Sigmoid colon (tissue), 7 donors: ENCODE data around the gene AJM1. TPM values are rescaled to one million over a fixed set of nuclear protein-coding genes. Genes with fewer than 3 reads are reported as not detected.

Source experiments
- DNase-seq: peaks from one replicate; pipeline ENCODE4 v3.0.0-alpha.2; 2019
- H3K27ac ChIP-seq, 4 donors: fragments of 200-600 bp; sonication (generic); one replicate each; pipeline ENCODE4 v1.5.1; 2016 to 2019; ENCODE audit warnings: mild to moderate bottlenecking in 1 of 4
- H3K27me3 ChIP-seq, 3 donors: fragments of 200-600 bp; sonication (generic); one replicate each; pipeline ENCODE4 v1.5.1; 2019; ENCODE audit warnings: mild to moderate bottlenecking in 1 of 3
- H3K36me3 ChIP-seq, 4 donors: fragments of 200-600 bp; sonication (generic); one replicate each; pipeline ENCODE4 v1.5.1; 2016 to 2019
- H3K4me1 ChIP-seq, 4 donors: fragments of 200-600 bp; sonication (generic); one replicate each; pipeline ENCODE4 v1.5.1; 2017 to 2019
- H3K4me3 ChIP-seq, 4 donors: fragments of 200-600 bp; sonication (generic); one replicate each; pipeline ENCODE4 v1.5.1; 2017 to 2019; ENCODE audit warnings: mild to moderate bottlenecking in 2 of 4, moderate library complexity in 1 of 4
- H3K9me3 ChIP-seq, 4 donors: fragments of 200-600 bp in 3 of 4; sonication (generic) in 3 of 4; one replicate each; pipeline versions ENCODE4 v1.5.1 to v1.6.1; 2013 to 2019
- CTCF ChIP-seq, 4 experiments: fragments of 450-650 bp in 3 of 4; fragments of 200-600 bp in 1 of 4; IDR thresholded peaks; one replicate each; pipeline ENCODE4 v1.5.1; 2016 to 2019; ENCODE audit warnings: antibody characterized with exemption in 4 of 4, mild to moderate bottlenecking in 3 of 4, moderate library complexity in 2 of 4
- EP300 ChIP-seq, 4 donors: sonication (generic); formaldehyde crosslinking; IDR thresholded peaks; one replicate each; pipeline ENCODE4 v1.6.1; 2017; ENCODE audit warnings: antibody characterized with exemption in 4 of 4
- POLR2A ChIP-seq, 2 donors: fragments of 450-650 bp; IDR thresholded peaks; one replicate each; pipeline ENCODE4 v1.6.1; 2016; ENCODE audit warnings: antibody characterized with exemption in 2 of 2, mild to moderate bottlenecking in 2 of 2, moderate library complexity in 2 of 2
- POLR2AphosphoS5 ChIP-seq, 4 donors: sonication (generic); formaldehyde crosslinking; IDR thresholded peaks; one replicate each; pipeline ENCODE4 v1.6.1; 2017; ENCODE audit warnings: antibody characterized with exemption in 4 of 4
- WGBS, 2 donors: extraction: QIAGEN DNeasy Blood & Tissue Kit; methylation state at CpG; one replicate each; pipeline ENCODE4 v1.1.7; 2013; 5-methylcytosine and 5-hydroxymethylcytosine counted together
- intact Hi-C: fragments of 100-400 bp; cut with DNase I; formaldehyde crosslinking; loops from one replicate; pipeline ENCODE4 v1.15.1; 2023
- polyA plus RNA-seq, 3 donors: library from polyadenylated mRNA; stranded (reverse); fragments of 200-250 nt; gene quantifications; one replicate each; pipeline ENCODE4 v1.2.3, GENCODE V29; 2013
- total RNA-seq, 4 donors: library from RNA; depleted of rRNA; stranded (reverse); fragments of >200 nt; gene quantifications; one replicate each; pipeline ENCODE4 v1.1.0, GENCODE V29; 2016
- donor health status: healthy with polysubstance abuse.
- donor health status: Bipolar disorder and iron deficiency.
- donor health status: healthy.

AJM1 gene
- total and polyA plus RNA-seq, 7 donors, result 0.46 to 8.6 (median 4.3) TPM

GRCh38 chr9:136820971-136821825 is 21.1 kb upstream of the AJM1 start:
- Histone ChIP-seq H3K4me1 (peaks cover 0 to 19% (median 17%) of the 10 kb centered on the region in 4 donors), H3K4me3 (peak overlapping the region in 3 of 4 donors; percentile 46 to 48 (median 46)), H3K9me3 (no peaks in the 10 kb centered on the region), H3K27me3 (no peaks in the 10 kb centered on the region), H3K36me3 (peaks cover 0 to 35% (median 18%) of the 10 kb centered on the region in 4 donors), H3K27ac (peak overlapping the region in 2 of 4 donors; percentile 23 to 34)
- intact Hi-C loops, result no loop called here
- WGBS, 2 donors, result 54 to 85% methylated on average over 83 of the region's 83 CpGs
- no peak for DNase-seq
- TF ChIP-seq CTCF (IDR thresholded peaks at IDR 0.05) (no peak), POLR2A (IDR thresholded peaks at IDR 0.05) (no peak), POLR2AphosphoS5 (IDR thresholded peaks at IDR 0.05) (no peak), EP300 (IDR thresholded peaks at IDR 0.05) (no peak)

DNA sequence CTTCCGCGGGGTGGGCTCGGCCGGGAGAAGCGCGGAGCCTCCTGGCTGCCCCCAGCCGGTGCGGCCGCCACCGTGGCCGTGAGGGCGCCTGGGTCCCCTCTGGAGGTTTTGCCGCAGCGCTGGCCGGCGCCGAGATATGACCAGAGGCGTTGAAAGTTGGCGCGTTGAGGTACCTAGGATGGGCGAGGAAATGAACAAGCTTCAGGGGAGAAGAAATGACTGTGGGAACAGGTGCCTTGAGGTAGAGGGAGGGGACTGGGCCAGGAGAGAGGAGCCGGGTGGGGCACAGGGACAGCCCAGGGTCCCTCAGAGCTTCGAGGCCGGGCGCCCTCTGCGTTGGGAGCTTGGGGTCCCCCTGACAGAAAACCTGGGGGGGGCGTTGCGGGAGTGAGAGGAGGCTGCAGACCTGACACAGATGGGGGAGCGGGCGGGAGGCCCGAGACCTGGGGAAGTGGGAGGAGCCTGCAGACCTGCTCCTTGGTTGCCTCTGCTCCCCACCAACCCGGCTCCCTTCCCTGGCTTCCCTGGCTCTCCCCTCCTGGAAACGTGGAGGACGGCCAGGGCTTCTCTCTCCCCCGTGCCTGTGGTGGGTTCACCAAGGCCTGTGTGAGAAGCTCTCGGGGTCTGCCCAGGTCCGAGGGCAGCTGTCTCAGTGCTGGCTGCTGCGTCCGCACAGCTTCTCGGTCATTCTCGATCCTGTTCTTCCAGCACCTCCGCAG is 20.3 kb upstream of the AJM1 start:
- 87 to 92% methylated on average over 42 of the region's 42 CpGs for WGBS, 2 donors
- H3K27me3 ChIP-seq, result no peaks in the 10 kb centered on the region
- H3K27ac ChIP-seq, result peak overlapping the region in 2 of 4 donors; percentile 23 to 34
- peaks cover 0 to 43% (median 22%) of the 10 kb centered on the region in 4 donors for H3K36me3 ChIP-seq
- TF ChIP-seq EP300 (IDR thresholded peaks at IDR 0.05), result no peak
- TF ChIP-seq CTCF (IDR thresholded peaks at IDR 0.05), result no peak
- TF ChIP-seq POLR2A (IDR thresholded peaks at IDR 0.05), result no peak
- no peak for TF ChIP-seq POLR2AphosphoS5 (IDR thresholded peaks at IDR 0.05)
- H3K4me1 ChIP-seq, result peaks cover 0 to 19% (median 17%) of the 10 kb centered on the region in 4 donors
- H3K9me3 ChIP-seq, result no peaks in the 10 kb centered on the region
- DNase-seq, result no peak
- intact Hi-C loops, result no loop called here
- peak overlapping the region in 3 of 4 donors; percentile 46 to 48 (median 46) for H3K4me3 ChIP-seq

DNA sequence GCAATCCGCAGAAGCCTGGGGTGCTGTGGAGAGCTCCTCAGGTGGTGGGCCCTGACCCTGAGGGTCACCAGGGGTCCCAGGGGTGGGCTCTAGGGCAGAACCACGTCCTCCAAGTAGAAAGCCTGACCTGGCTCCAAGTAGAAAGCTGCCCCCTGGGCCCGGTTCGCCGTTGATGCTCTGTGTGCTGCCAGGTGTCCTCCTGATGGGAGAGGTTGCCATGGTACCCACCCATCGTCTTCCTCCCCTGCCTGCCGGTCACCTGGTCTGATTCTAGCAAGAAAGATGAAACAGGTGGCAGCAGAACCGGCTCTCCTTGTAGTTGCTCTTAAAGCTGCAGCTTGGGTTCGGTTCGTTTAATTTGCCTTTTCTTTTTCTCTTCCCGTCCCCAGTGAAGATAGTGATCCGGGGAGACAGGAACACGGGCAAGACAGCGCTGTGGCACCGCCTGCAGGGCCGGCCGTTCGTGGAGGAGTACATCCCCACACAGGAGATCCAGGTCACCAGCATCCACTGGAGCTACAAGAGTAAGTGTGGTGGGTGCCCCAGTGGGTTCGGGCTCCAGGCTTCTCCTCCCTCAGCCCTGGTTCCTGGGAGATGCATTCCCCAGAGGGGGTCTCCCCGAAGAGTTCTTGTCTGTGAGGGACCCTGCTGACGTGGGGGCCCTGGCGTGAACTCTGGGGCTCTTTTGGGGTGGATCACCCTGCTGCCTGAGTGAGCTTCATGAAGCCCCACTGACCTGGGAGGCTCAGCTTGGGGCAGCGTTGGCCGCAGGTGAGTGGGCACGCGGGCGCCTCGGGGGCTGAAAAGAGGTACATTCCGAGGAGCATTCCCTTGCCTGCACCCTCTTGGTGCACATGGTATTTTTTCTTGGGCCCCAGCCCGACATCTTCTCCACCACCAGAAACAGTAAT is 18.9 kb upstream of the AJM1 start:
- no peaks in the 10 kb centered on the region for H3K27me3 ChIP-seq
- WGBS, 2 donors, result 85 to 88% methylated on average over 30 of the region's 30 CpGs
- no peak overlapping the region for H3K27ac ChIP-seq
- no peak for DNase-seq
- H3K36me3 ChIP-seq, result peaks cover 0 to 49% (median 24%) of the 10 kb centered on the region in 4 donors
- intact Hi-C loops, result no loop called here
- TF ChIP-seq POLR2AphosphoS5 (IDR thresholded peaks at IDR 0.05), result no peak
- no peaks in the 10 kb centered on the region for H3K9me3 ChIP-seq
- no peak overlapping the region for H3K4me3 ChIP-seq
- peaks cover 0 to 19% (median 17%) of the 10 kb centered on the region in 4 donors for H3K4me1 ChIP-seq

DNA sequence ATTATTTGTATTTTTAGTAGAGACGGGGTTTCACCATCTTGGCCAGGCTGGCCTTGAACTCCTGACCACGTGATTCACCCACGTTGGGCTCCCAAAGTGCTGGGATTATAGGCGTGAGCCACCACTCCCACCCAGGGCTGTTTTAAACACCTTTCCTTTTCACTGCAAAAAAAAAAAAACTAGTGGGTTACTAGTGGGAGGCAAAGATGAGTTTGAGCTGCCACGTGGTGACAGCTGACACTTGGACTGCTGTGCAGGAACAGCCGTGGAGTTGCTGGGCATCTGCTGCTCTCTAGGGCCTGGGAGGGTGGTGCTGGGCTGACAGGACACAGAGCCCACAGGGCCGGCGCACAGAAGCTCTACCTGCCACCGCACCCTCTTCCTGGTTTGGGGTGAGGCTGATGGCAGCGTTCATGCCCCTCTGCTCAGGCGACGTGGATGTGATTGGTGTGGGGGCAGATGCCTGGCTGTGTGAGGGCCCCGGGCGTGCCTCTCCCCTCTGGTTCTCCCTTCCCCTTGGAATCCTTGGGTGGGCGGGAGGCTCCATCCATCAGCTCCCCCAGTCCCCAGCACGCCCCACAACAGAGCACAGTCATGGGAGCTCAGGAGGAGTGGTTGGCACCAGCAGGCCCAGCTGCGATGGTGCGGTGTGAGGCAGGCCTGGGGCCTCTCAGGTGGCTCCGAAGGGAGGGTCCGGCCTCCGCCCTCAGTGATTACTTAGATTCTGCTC is 17.6 kb upstream of the AJM1 start:
- TF ChIP-seq EP300 (IDR thresholded peaks at IDR 0.05) (no peak), POLR2A (IDR thresholded peaks at IDR 0.05) (no peak), CTCF (IDR thresholded peaks at IDR 0.05) (no peak), POLR2AphosphoS5 (IDR thresholded peaks at IDR 0.05) (no peak)
- Histone ChIP-seq H3K9me3 (no peaks in the 10 kb centered on the region), H3K27ac (no peak overlapping the region), H3K4me1 (peaks cover 0 to 19% (median 17%) of the 10 kb centered on the region in 4 donors), H3K36me3 (peaks cover 5 to 62% (median 34%) of the 10 kb centered on the region in 4 donors), H3K4me3 (no peak overlapping the region), H3K27me3 (no peaks in the 10 kb centered on the region)
- intact Hi-C loops, result no loop called here
- 88 to 92% methylated on average over 21 of the region's 21 CpGs for WGBS, 2 donors
- DNase-seq, result no peak
